ENCODE measurements around the gene LTA4H. TPM values are rescaled to one million over a fixed set of nuclear protein-coding genes. Genes with fewer than 3 reads are reported as not detected.
A peak's percentile ranks its signal among the peaks of the same experiment; 100 is the strongest.

Gene LTA4H
- total and polyA plus RNA-seq, 4 donors: 145 to 262 (median 172) TPM

DNA sequence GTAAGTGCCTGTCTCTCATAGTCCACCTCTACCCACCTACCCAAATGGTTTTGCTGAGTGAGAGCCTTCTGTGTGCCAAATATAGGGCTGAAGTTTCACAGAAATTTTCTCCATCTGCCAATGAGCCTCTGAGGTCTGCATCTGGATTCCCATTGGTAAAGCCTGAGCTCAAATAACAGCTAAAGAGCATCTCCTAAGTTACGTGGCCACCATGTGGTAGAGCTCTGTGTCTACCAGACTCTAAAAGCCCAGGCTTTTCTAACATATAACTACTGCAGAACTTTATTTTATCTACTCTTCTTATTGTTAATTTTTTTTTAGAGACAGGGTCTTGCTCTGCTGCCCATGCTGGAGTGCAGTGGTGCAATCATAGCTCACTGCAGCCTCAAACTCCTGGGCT, 76.3 kb downstream of the LTA4H start:
- WGBS, 2 donors: 70 to 80% methylated on average over 1 of the region's 1 CpG
- no peak overlapping the region for H3K9ac ChIP-seq (ENCODE audit: insufficient read depth in 1 of 2, low read length in 2 of 2)
- H3K27me3 ChIP-seq (ENCODE audit: control insufficient read depth in 3 of 3, insufficient read depth in 3 of 3, low read length in 2 of 3): peaks cover 0 to 3% (median 2%) of the 10 kb centered on the region in 3 donors
- H3K36me3 ChIP-seq (ENCODE audit: control insufficient read depth in 4 of 4, insufficient read depth in 4 of 4, low read length in 4 of 4): no peaks in the 10 kb centered on the region
- peak in 1 of 3 donors; percentile 9 for DNase-seq
- no peak for ATAC-seq (ENCODE audit: insufficient read depth, low FRiP score)
- H3K9me3 ChIP-seq (ENCODE audit: control insufficient read depth in 4 of 4, insufficient read depth in 3 of 4, low read length in 3 of 4): no peaks in the 10 kb centered on the region
- TF ChIP-seq, protein P1, sequence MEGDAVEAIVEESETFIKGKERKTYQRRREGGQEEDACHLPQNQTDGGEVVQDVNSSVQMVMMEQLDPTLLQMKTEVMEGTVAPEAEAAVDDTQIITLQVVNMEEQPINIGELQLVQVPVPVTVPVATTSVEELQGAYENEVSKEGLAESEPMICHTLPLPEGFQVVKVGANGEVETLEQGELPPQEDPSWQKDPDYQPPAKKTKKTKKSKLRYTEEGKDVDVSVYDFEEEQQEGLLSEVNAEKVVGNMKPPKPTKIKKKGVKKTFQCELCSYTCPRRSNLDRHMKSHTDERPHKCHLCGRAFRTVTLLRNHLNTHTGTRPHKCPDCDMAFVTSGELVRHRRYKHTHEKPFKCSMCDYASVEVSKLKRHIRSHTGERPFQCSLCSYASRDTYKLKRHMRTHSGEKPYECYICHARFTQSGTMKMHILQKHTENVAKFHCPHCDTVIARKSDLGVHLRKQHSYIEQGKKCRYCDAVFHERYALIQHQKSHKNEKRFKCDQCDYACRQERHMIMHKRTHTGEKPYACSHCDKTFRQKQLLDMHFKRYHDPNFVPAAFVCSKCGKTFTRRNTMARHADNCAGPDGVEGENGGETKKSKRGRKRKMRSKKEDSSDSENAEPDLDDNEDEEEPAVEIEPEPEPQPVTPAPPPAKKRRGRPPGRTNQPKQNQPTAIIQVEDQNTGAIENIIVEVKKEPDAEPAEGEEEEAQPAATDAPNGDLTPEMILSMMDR (IDR thresholded peaks at IDR 0.05; ENCODE audit: control extremely low read depth, extremely low read depth): no peak
- no peak overlapping the region for H3K4me3 ChIP-seq
- H3K4me1 ChIP-seq (ENCODE audit: control insufficient read depth in 5 of 5, insufficient read depth in 5 of 5, low read length in 5 of 5): no peaks in the 10 kb centered on the region
- H3K27ac ChIP-seq (ENCODE audit: low read depth in 1 of 2, low read length in 1 of 2): no peak overlapping the region

DNA sequence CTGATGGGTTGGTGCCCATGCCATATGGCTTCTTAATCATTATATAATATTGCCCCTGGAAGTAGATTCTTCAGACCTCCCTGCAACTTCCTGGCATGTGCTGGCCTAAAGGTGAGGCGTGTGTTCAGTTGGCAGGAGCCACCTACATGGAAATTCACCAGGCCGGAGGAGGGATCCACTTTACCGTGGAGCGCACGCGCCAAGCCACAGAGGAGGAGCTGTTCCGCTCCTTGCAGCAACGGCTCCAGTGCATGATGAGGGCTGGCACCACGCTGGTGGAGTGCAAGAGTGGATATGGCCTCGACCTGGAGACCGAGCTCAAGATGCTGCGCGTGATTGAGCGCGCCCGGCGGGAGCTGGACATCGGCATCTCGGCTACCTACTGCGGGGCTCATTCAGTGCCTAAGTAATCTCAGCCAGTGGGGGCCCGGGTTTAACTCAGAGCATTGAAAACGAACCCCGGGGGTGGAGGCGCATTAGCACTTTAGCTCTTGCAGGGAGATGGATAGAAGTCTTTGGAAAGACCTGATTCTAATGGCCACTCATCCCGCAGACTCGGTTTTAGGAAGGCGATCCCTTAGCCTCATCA, 78.7 kb downstream of the LTA4H start:
- no peak for ATAC-seq (ENCODE audit: insufficient read depth, low FRiP score)
- Histone ChIP-seq H3K9me3 (ENCODE audit: control insufficient read depth in 4 of 4, insufficient read depth in 3 of 4, low read length in 3 of 4) (no peaks in the 10 kb centered on the region), H3K27me3 (ENCODE audit: control insufficient read depth in 3 of 3, insufficient read depth in 3 of 3, low read length in 2 of 3) (peaks cover 0 to 3% (median 2%) of the 10 kb centered on the region in 3 donors), H3K9ac (ENCODE audit: insufficient read depth in 1 of 2, low read length in 2 of 2) (no peak overlapping the region), H3K4me1 (ENCODE audit: control insufficient read depth in 5 of 5, insufficient read depth in 5 of 5, low read length in 5 of 5) (no peaks in the 10 kb centered on the region), H3K27ac (ENCODE audit: low read depth in 1 of 2, low read length in 1 of 2) (no peak overlapping the region), H3K36me3 (ENCODE audit: control insufficient read depth in 4 of 4, insufficient read depth in 4 of 4, low read length in 4 of 4) (no peaks in the 10 kb centered on the region), H3K4me3 (no peak overlapping the region)
- TF ChIP-seq, protein P1 (IDR thresholded peaks at IDR 0.05; ENCODE audit: control extremely low read depth, extremely low read depth): no peak
- WGBS, 2 donors: 78 to 83% methylated on average over 27 of the region's 27 CpGs
- DNase-seq: no peak

DNA sequence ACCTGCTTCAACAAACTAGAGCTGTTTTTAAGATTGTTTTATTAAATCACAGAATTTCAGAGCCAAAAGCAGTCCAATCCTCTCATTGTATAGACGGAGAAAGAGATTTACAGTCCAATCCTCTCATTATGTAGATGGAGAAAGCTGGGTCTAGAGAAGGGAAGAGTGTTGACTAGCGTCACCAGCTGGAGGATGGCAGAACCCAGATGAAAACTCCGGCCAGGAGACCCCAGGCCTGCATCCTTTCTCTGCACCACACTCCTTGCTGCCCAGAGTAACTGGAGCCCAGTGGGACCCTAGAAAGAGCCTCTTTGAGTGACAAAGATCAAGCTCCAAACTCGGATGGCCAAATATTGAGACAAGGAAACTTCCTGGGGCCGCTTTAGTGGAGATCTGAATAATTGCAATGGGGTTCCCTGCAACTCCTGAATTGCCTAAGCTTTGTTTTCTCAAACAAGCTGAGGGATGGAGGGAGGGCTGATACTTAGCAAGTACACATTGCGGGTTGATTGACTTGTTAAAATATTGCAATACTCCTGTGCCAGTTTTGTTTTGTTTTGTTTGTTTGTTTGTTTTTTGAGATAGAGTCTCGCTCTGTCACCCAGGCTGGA, 79.7 kb downstream of the LTA4H start:
- WGBS, 2 donors: 82 to 93% methylated on average over 7 of the region's 7 CpGs
- TF ChIP-seq, protein P1 (IDR thresholded peaks at IDR 0.05; ENCODE audit: control extremely low read depth, extremely low read depth): no peak
- no peak for ATAC-seq (ENCODE audit: insufficient read depth, low FRiP score)

More for the DNA sequence above, 79.7 kb downstream of the LTA4H start:
- Histone ChIP-seq H3K27me3 (ENCODE audit: control insufficient read depth in 3 of 3, insufficient read depth in 3 of 3, low read length in 2 of 3) (peaks cover 0 to 3% (median 2%) of the 10 kb centered on the region in 3 donors), H3K4me3 (no peak overlapping the region), H3K9ac (ENCODE audit: insufficient read depth in 1 of 2, low read length in 2 of 2) (no peak overlapping the region), H3K4me1 (ENCODE audit: control insufficient read depth in 5 of 5, insufficient read depth in 5 of 5, low read length in 5 of 5) (no peaks in the 10 kb centered on the region), H3K27ac (ENCODE audit: low read depth in 1 of 2, low read length in 1 of 2) (no peak overlapping the region), H3K36me3 (ENCODE audit: control insufficient read depth in 4 of 4, insufficient read depth in 4 of 4, low read length in 4 of 4) (no peaks in the 10 kb centered on the region), H3K9me3 (ENCODE audit: control insufficient read depth in 4 of 4, insufficient read depth in 3 of 4, low read length in 3 of 4) (no peaks in the 10 kb centered on the region)
- DNase-seq: no peak

Measured in lung (tissue), 12 donors.